ENCODE measurements around the gene PHF2. TPM values are rescaled to one million over a fixed set of nuclear protein-coding genes. Genes with fewer than 3 reads are reported as not detected.

Gene PHF2
- total RNA-seq, 1 donor from 2014 or later, result 23.0 TPM

DNA sequence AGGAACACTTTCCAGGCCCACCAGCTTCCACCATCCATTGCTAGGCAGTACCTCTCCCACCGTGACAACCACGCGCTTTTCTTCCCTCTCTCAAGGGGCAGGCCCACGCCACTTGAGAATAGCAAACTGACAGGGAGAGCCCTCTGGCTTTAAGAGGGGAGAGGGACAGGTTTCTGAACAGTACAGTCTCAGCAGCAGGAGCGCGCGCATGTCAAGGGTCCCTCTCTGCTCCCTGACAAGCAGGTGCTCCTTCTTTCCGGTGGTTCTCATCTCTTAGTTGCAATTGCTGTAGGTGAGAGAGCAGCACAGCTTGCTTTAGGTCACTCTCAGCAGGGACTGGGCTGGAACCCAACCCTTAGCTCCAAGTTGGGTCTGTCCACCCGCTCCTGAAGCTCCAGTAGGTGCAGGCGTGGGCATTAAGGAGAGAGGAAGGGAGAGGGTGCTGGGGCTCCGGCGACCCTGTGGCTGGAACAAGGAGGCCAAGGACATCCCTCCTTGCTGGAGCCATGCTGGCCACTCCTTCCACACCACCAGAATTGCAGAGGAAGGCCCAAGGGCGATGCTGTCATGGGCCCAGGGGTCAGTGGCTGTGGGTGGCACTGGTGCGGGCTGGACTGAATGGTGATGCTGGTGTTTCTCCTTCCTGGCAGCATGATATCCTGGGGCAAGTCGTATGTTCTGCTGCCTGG is 9.0 kb upstream of the PHF2 start:
- peak; percentile 71 for DNase-seq (ENCODE audit: low spot score)

DNA sequence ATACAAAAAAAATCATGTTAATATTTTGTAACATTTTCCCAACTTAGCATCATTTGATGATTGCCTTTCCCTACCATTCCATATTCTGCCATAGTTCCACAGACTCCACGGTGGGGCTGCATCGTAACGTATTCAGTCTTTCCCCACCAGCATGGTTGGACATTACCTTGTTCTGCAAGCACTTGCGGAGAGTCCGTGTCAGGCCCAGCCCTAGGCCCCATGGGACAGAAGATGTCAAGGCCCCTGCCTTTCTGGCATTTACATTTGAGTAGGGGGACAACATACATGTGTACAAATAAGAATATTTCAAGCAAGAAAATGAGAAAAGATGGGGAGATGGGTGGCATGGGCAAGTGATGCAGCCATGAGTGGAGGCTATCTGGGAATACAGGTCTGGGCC is 8.2 kb upstream of the PHF2 start:
- DNase-seq (ENCODE audit: low spot score), result no peak

DNA sequence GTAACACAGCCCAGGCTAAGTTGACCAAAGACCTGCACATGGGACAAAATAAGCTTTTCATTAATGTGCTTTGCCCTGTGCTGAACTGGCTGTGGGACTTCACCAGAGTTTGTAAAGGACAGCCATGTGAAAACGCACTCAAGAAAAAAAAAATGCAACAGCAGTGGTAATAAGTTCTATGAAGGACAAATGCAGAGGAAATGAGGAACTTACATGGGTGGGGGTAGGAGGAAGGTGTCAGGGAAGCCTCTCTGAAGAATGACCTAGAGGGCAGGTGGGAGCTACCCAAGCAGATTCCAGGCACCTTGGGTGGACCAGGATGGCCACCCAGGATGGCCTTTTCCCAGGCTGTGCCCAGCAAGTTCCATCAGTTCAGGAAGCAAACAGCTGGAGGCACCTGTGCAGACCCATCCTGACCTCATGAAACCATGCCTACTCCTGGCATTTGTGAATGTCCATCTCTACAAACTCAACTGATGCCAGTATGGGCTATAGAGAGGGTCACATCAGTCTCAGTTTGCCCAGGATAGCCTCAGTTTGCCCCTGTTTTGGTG is 6.7 kb upstream of the PHF2 start:
- DNase-seq (ENCODE audit: low spot score), result no peak

DNA sequence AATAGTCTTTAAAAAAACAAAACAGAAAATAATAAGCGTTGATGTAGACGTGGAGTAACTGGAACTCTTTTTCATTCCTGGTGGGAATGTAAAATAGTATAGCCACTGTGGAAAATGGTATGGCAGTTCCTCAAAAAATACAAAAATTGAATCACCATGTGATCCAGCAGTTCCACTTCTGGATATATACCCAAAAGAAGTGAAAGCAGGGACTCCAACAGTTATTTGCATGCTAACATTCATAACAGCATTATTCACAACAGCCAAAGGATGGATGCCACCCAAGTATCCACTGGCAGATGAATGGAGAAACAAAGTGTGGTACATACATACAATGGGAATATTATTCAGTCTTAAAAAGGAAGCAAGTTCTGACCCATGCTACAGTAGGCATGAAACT is 4.2 kb upstream of the PHF2 start:
- no peak for DNase-seq (ENCODE audit: low spot score)

DNA sequence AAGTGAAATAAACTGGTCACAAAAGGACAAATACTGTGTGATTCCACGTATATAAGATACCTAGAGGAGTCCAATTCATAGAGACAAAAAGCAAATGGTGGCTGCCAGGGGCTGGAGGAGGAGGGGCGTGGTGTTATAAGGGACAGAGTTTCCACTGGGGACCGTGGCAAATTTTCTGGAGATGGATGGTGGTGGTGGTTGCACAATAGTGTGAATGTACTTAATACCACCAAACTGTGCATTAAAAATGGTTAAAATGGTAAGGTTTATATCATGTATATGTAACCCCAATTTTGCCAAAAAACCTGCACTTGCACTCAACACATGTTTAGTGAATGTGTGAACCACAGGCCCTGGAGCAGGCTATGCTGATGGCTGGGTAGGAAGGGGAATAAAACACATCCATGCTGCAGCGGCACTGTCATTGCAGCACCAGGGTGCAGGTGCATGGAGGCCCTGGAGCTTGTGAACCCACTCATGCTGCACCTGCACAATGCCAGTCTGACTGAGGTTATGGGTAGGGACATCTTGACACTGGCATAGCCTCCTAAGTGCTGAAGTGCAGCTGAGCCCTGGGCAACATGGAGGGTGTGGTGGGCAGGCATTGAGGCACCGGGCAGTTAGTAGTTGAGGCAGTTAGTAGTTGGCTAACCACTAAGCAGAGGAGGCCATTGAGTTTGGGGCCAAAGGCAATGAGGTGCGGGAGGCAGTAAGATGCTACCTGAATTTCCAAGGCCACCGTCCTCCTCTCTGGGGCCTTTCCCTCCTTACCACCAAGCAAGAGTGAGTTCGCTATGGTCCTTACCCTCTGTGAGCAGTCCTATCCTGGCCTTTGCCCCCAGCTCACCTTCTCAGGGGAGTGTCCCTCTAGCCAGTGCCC is 3.5 kb upstream of the PHF2 start:
- DNase-seq (ENCODE audit: low spot score), result no peak

DNA sequence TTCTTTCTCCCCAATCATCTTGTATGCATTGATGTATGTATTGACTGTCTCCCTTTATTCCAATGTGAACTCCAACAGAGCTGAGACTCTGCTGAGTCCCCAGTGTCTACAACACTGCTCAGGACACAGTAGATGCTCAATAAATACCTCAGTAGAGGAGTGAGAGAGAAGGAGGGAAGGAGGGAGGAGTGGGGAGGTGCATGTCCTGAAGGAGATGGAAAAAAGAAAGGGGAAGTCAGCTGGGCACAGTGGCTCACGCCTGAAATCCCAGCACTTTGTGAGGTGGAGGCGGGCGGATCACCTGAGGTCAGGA is 2.9 kb upstream of the PHF2 start:
- no peak for DNase-seq (ENCODE audit: low spot score)

DNA sequence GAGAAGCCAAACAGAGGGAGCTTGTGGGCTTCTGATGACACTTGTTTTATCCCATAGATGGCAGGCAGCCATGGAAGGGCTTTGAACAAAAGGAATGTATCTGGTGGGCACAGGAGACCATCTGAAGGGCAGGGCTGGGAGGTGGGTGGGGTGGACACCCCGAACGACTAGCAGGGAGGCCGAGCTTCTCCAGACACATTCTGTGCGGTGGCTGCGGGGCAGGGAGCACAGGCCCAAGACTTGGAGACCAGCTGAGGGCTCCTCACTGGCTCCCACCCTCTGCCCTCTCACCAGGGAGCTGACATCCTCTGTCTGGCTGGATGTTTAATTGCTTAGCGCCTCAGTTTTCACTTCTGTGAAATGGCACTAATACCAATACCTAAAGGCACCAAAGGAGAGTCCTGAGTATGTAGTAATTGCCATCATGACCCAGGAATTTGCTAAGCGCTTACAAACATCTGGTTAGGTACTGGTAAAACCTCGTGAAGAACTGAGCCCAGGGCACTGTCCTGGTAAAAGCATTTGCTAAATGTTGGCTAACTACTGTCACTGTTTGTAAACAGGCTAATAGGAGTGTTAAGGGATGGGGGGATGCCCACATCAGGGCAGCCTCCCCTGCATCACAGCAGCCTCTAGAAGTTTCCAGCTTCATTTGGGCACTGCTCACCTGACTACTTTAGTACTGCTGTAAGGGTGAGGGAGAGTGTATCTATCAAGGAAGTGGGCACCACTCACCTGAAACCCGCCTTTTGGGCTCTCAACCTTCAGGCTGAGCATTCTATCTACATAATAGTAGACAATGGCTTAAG is 2.1 kb upstream of the PHF2 start:
- DNase-seq (ENCODE audit: low spot score), result no peak

DNA sequence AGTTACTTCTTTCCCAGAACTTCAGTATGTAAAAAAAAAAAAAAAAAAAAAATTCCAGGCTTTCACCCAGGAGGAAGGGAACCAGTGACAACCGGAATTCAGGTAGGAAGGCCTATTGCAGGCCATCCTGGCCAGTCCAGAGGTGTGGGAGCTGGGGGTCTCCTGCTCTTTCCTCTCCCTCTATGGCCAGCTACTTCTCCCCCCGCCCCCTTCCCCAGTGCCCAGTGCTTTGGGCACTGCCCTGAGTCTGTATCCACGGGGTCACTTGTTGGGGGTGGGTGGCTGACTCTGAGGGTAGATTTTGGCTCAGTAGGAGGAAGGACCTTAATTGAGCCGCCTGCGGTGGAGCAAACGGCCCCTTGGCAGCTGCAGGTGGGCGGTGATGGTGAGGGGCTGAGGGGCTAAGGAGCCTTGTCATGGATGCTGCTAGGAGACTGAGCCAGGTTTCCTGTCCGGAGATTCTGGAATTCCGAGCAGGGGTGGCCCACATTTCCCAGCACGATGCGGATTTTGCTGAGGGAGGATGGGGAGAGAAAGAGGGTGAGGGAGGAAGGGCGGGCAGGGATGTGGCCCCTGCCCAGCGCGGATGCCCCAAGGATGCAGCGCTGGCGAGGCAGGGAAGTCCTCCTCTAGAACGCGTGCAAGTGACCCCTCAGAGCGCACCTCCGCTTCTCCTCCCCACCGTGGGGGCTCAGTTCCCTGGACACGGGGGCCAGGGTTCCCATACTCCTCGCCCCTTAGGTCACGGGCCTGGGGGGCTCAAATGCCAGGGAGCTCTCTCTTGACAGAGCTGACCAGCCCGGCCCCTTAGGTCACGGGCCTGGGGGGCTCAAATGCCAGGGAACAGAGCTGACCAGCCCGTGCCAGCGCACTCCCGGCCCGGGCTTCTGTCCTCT is 1.2 kb upstream of the PHF2 start:
- peak; percentile 78 for DNase-seq (ENCODE audit: low spot score)

DNA sequence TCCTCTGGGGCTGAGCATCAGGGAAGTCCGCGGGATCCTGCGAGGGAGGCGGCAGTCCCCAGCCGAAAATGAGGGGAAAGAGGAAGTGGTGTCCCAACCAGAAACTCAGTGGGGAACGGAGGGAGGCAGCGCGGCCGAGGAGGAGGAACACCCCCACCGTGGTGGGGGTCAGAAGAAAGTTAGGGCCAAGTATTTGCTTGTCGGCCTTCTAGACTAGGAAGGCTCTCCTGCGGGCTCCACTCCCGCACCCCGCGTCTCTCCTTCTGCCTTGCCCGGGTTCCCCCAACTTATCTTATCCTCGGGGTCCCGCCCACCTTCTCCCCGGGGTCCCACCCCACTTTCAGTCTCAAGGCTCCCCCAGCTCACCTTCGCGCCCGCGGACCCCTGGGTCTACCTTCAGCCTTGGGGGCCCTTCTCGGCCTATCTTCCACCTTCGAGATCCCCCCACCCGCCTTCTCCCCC is 557 bp upstream of the PHF2 start:
- peak; percentile 90 for DNase-seq (ENCODE audit: low spot score)

DNA sequence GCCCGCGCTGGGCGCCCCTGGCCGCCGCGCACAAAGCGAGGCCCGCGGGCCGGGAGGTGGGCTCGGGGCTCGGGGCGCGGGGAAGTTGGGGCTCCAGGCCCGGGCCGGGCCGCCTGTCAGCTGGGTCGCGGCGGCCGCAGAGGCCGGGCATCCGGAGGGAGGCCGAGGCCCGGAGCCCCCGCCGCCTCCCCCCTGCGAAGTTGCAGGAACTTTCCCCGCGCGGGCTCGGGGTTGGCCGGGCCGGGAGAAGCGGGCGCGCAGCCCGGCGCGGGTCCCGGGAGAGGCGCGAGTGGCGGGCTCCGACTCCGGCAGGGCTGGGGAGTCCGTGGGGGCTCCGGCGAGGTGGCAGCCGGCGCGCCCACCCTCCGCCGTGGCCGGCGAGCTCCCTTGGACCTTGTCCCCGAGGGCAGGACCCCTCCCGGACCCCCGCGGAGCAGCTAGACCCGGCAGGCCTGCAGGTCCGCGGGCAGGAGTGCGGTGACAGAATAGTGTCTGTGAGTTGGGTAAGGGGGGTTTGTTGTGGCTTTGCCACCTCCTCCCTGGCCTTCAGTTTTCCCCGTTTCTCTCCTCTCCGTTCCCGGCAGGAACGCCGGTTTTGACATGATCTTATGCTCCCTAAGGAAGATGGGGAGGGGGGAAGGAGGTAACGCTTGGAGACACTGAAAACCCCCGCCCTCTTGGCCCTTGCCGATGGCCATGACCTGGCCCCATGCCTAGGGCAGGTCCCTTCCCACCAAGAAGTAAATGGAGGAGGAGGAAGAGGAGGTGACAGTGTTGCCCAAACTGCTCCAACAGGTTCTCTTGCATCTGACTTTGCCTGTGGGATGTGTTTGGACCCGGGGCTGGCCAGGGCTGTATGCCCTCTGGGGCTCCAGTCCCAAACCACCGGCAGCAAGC is 942 bp downstream of the PHF2 start:
- peak; percentile 89 for DNase-seq (ENCODE audit: low spot score)

DNA sequence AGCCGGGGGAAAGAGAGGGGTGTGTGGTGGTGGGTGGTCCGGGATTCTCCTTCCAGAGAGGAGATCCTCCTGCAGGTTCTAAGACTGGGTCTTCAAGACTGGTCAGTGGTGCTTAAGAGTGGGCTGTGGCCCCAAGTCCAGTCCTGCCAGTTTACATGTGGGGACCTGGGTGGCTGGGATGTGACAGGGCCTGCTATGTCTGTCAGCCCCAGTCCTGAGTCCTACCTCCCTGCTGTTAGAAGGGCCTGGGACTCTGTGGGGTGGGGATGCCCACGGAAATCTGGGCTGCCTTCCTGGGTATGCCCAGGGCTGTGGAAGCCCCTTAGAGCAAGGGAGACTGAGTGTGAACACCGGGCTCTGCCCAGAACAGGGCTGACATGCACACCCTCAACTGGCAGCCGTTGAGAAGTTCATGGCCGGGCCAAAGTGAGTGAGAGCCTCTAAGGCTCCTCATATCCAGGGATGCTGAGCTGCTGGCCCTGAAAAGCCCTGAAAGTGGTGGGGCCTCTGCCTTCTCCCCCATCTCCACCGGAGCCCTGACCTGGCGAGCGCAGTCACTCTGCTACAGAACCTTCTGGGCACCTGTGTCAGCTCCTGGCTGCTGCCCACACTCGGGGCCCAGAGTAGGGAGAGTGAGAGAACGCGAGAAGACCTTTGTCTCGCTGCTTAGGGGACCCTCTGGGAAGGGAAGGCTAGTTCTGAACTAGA is 1.7 kb downstream of the PHF2 start:
- DNase-seq (ENCODE audit: low spot score), result peak; percentile 80

DNA sequence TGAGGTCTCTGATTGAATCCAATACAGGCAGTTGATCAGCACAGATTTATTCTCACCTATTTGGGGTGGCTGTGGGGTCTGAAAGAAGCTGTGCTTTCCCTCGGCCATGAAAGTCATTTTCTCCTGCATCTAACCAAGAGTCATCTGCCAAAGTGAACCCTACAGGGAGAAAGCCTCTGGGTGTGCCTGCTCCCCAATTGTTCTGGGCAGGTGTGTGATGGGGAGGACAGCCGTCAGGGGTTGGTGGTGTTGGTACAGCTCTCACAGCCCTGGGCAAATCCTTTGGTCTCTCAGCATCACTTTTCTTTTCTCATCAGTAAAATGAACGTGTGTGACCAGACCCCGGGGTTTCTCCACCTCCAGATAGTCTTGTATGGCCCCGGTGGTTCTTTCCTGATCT is 2.5 kb downstream of the PHF2 start:
- DNase-seq (ENCODE audit: low spot score), result peak; percentile 39

DNA sequence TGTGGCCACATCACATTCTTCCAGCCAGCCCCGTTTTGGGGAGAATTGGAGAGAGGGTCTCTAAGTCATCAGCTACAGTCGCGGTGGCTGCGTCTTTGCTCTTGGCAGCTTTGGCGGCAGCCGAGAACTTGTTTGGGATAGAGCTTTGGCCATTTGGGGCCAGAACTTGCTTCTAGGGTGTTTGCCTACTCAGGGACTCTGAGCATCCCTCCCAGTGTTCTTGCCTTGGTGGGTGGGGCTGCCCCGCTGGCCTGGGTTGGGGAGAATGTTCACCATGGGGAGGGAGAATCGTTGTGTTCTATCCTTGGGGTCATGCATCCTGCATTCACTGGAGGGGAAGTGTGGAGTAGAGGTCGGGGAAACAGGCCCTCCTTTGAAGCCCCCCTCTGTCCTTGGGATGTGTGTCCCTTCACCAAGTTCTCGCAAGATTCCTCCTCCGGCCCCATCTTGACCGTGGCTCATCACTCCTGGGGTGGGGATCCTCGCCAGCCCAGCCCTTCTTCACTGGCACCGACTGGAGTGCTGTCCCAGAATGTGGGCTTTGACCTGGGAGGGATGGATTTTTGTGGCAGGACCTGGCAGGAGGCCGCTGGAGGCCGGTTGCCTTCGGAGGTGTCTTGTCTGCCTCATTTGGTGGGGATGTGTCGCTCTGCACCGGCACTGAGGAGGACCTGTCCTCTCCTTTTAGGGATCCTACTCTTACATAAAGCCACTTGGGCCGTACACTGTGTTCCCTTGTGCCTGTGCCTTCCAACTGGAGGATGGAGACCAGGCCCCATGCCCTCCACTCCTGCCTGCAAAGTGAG is 3.5 kb downstream of the PHF2 start:
- peak; percentile 62 for DNase-seq (ENCODE audit: low spot score)

DNA sequence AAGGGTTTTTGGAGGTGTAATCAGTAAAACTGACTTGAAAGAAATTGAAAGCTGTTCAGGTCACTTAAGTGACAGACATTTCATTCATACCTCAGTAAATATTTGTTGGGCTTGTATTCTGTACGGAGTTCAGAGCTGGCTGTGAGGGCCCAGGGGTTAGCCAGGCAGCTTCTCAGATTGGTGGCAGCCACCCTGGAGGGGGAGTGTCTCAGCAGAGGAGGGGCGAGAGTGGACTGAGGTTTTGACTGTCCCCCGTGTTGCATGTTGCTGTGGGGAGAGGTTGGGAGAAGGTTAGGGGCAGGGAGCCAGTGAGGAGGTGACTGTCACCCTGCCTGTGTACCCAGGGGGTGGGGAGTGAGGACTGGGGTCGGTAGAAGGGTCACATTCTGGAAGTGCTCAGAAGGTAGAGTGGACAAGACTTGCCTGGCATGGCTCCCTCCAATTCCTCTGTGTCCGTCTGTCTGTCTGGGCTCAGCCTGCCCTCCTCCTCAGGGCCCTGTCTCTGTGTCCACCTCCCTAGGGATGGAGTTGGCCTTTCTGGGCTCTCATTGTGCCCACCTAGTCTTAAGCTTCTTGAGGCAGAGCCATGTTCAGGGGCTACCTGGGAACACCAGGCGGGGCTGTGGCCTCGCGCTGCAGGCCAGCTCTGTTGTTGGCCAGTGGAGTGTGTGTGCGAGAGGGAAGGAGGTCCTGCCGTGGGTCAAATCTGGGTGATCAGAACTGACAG is 4.4 kb downstream of the PHF2 start:
- peak; percentile 64 for DNase-seq (ENCODE audit: low spot score)

DNA sequence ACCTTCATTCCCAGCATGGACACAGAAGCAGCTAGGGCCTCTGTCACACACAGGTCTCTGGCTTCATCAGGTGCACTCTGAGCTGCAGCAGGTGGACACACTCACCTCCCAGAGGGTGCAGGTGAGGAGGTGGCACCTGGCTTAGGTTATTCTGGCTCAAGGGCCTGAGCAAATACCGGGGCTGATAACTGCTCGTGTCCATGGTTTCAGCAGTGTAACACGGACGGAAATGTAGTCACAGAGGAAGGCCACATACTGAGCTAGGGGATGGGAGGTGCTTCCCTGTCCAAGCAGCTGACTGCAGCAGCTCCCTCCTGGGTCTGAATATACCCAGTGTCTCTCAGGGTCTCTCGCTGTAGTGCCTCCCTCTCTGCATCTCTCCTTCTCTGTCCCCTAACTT is 5.7 kb downstream of the PHF2 start:
- DNase-seq (ENCODE audit: low spot score), result no peak

DNA sequence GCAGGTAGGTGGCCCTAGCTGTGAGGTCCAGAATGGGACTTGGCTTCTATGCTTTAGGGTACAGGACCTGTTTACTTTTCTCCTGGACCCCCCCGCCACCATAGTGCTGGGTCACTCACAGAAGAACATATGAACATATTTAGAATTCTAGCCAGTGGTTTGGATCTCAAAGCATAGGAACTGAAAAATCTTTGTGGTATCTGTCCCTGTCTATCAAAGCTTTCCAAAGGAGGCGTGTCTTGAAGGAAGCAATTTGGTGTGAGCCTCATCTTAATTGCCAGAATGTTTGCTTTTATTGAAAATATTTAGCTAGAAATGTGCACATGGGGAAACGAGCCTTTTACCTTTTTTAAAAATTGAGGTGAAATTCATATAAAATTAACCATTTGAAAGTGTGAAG is 6.2 kb downstream of the PHF2 start:
- DNase-seq (ENCODE audit: low spot score), result no peak

DNA sequence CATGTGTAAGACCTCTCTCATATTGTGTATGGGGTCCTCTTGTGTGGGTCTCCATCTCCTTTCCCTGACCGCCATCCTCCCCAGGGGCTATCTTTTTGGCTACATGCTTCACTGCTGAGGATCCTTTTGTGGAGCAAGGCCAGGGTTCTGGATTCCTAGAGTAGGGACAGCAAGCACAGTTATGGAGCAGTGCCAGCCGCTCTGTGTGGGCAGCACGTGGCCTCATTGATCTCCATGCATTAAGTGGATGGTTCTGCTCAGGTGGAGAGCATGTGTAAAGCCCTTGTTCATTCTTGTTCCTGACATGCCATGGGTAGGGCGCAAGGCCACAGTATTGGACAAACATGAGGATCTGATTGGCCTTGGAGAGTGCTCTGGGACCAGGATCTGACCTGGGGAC is 8.9 kb downstream of the PHF2 start:
- peak; percentile 62 for DNase-seq (ENCODE audit: low spot score)
